HepG2 (cell line): ENCODE results near the gene MAEA. TPM values are rescaled to one million over a fixed set of nuclear protein-coding genes. Genes with fewer than 3 reads are reported as not detected.

Experiments used
- ATAC-seq: fragments of 200-7000 bp; cut with Tn5 transposase; 3 replicates; pipeline ENCODE4 v1.9.1; 2020; ENCODE audit warnings: mild to moderate bottlenecking, moderate library complexity
- BruUV-seq: library from RNA; stranded (reverse); fragments of 400-500 nt; replicated peaks from 2 replicates; lab custom pipeline; 2021; lab: Mats Ljungman, UMichigan
- CTCF ChIA-PET: fragments of 300-600 bp; formaldehyde crosslinking; extraction: SDS; loops from one replicate; lab custom pipeline; 2021; ENCODE audit warnings: low total read pairs, inconsistent platforms, low intra/inter-chr PET ratio; lab: Yijun Ruan, JAX
- POLR2A ChIA-PET: fragments of 350-600 bp; sonication (Branson Sonifier 250); formaldehyde crosslinking; loops from one replicate; lab custom pipeline; 2020; ENCODE audit warnings: antibody characterized with exemption, inconsistent platforms; lab: Yijun Ruan, JAX
- DNase-seq: peaks from one replicate; pipeline ENCODE4 v3.0.0-alpha.2; 2015; ENCODE audit warnings: low spot score
- FAIRE-seq: peaks from 3 replicates; lab custom pipeline; 2011; peaks lifted over from hg19 to GRCh38; lab: Jason Lieb, UNC
- H2AFZ ChIP-seq: one replicate; pipeline ENCODE4 v1.6.1; 2011; ENCODE audit warnings: low read length, inconsistent platforms
- H3K27ac ChIP-seq: fragments of 300-600 bp; 3 replicates; pipeline ENCODE4 v1.8.0; 2011; ENCODE audit warnings: mixed run types, mild to moderate bottlenecking, mixed read lengths, low read length, inconsistent platforms; ENCODE audit not compliant: insufficient read depth; ENCODE audit errors: extremely low read length
- H3K27me3 ChIP-seq, 2 experiments: fragments of 200-600 bp in 1 of 2; 2 replicates in 1 of 2; 3 replicates in 1 of 2; pipeline versions ENCODE4 v1.6.0 to v1.8.0; 2011; ENCODE audit warnings: low read length in 2 of 2, mild to moderate bottlenecking in 2 of 2, moderate library complexity in 2 of 2, inconsistent platforms in 1 of 2; ENCODE audit not compliant: insufficient read depth in 2 of 2, control insufficient read depth in 1 of 2
- H3K36me3 ChIP-seq, 2 experiments: fragments of 200-600 bp in 1 of 2; replicated peaks in 1 of 2; 2 replicates in 1 of 2; 3 replicates in 1 of 2; pipeline versions ENCODE4 v1.5.1 to v1.8.0; 2011; ENCODE audit warnings: low read length in 2 of 2, inconsistent platforms in 1 of 2; ENCODE audit not compliant: insufficient read depth in 2 of 2, control insufficient read depth in 1 of 2
- H3K4me1 ChIP-seq: 2 replicates; pipeline ENCODE4 v1.5.1; 2012; ENCODE audit warnings: low read length, inconsistent platforms; ENCODE audit not compliant: insufficient read depth
- H3K4me2 ChIP-seq: 2 replicates; pipeline ENCODE4 v1.6.0; 2011; ENCODE audit warnings: low read depth, low read length, inconsistent platforms
- H3K4me3 ChIP-seq, 3 experiments: fragments of 200-600 bp in 1 of 3; sonication (generic), shearing (Covaris generic) in 1 of 3; replicated peaks in 1 of 3; 2 replicates each; pipeline ENCODE4 v1.5.1; 2011 to 2016; ENCODE audit warnings: low read length in 3 of 3, inconsistent platforms in 2 of 3, low read depth in 2 of 3, mild to moderate bottlenecking in 2 of 3, control low read depth in 1 of 3, mixed read lengths in 1 of 3; ENCODE audit not compliant: insufficient read depth in 1 of 3
- H3K79me2 ChIP-seq: one replicate; pipeline ENCODE4 v1.6.1; 2011; ENCODE audit warnings: low read length, inconsistent platforms; ENCODE audit not compliant: insufficient read depth
- H3K9ac ChIP-seq: 2 replicates; pipeline ENCODE4 v1.6.0; 2011; ENCODE audit warnings: mild to moderate bottlenecking, low read depth, low read length, inconsistent platforms; ENCODE audit not compliant: insufficient read depth
- H3K9me3 ChIP-seq: 2 replicates; pipeline ENCODE4 v1.5.1; 2012; ENCODE audit warnings: mild to moderate bottlenecking, low read length
- H4K20me1 ChIP-seq: 2 replicates; pipeline ENCODE4 v1.6.0; 2011; ENCODE audit warnings: inconsistent platforms, mild to moderate bottlenecking, low read length, moderate library complexity; ENCODE audit not compliant: insufficient read depth
- AKNA ChIP-seq: sonication (generic); formaldehyde crosslinking; IDR thresholded peaks from 2 replicates; pipeline ENCODE4 v1.4.0; 2020; ENCODE audit warnings: missing genetic modification reagents, borderline replicate concordance
- DBP ChIP-seq: sonication (generic); formaldehyde crosslinking; IDR thresholded peaks from 2 replicates; pipeline ENCODE4 v1.4.0; 2020; ENCODE audit warnings: missing genetic modification reagents; ENCODE audit errors: not compliant biosample characterization
- SIN3B ChIP-seq: fragments of 150-350 bp; IDR thresholded peaks from 2 replicates; pipeline ENCODE4 v1.6.1; 2014; ENCODE audit warnings: low read length
- ZNF205 ChIP-seq: IDR thresholded peaks from 2 replicates; pipeline ENCODE4 v1.6.1; 2018; ENCODE audit warnings: missing biosample characterization, missing genetic modification reagents
- ZNF432 ChIP-seq: sonication (generic); formaldehyde crosslinking; IDR thresholded peaks from 2 replicates; pipeline ENCODE4 v1.5.0; 2020; ENCODE audit warnings: missing genetic modification reagents, mild to moderate bottlenecking, borderline replicate concordance
- ZNF44 ChIP-seq: sonication (generic); formaldehyde crosslinking; IDR thresholded peaks from 2 replicates; pipeline ENCODE4 v1.5.1; 2020; ENCODE audit warnings: mild to moderate bottlenecking, missing genetic modification reagents
- ZNF580 ChIP-seq: IDR thresholded peaks from 2 replicates; pipeline ENCODE4 v1.6.1; 2016; ENCODE audit warnings: low read depth, borderline replicate concordance
- WGBS: methylation state at CpG from one replicate; pipeline ENCODE4 v1.1.6; 2017; ENCODE audit warnings: low lambda C conversion rate; 5-methylcytosine and 5-hydroxymethylcytosine counted together
- in situ Hi-C: cut with HindIII; loops from 2 replicates; pipeline ENCODE4 v1.10.0; 2017; ENCODE audit warnings: low pct_unique_long_range_greater_than_20kb; ENCODE audit not compliant: extremely low pct_ligation_motif_present
- intact Hi-C: fragments of 100-400 bp; cut with micrococcal nuclease; formaldehyde crosslinking; loops from one replicate; pipeline ENCODE4 v1.10.0; 2022; ENCODE audit not compliant: unreplicated experiment
- polyA plus RNA-seq, 8 experiments: library from polyadenylated mRNA; depleted of rRNA in 3 of 8; stranded (reverse) in 7 of 8; unstranded in 1 of 8; fragments of >200 nt; fragmentation: Illumina TruSeq in 4 of 8; extraction: Trizol in 4 of 8; gene quantifications; 2 replicates each; pipeline versions ENCODE4 v1.2.1 to v1.2.3, GENCODE V29; 2011 to 2016; ENCODE audit warnings: low read depth in 4 of 8, missing spikeins in 1 of 8, mixed read lengths in 1 of 8; ENCODE audit not compliant: insufficient read depth in 1 of 8
- total RNA-seq, 5 experiments: library from RNA; depleted of rRNA; stranded (reverse); fragments of >200 nt; fragmentation: Illumina TruSeq; extraction: Trizol; gene quantifications; 2 replicates each; pipeline ENCODE4 v1.2.3, GENCODE V29; 2016; ENCODE audit warnings: low read depth in 1 of 5

Gene MAEA
- total and polyA plus RNA-seq, 2 of the 13 experiments (the other 11 are each of a cell fraction or from before 2014, with no cell fraction given), result 52.0 to 57.1 TPM

- no peak for TF ChIP-seq ZNF432 (CRISPR knock-in tag)
- no peak for TF ChIP-seq ZNF205
Observed at GRCh38 chr4:1326751-1327525, 37.2 kb downstream of the MAEA start (continued).

GRCh38 chr4:1327526-1328266 lies 38.0 kb downstream of the MAEA start:
- Histone ChIP-seq H3K27me3 (no peaks in the 10 kb centered on the region), H3K4me2 (no peak overlapping the region), H3K4me3 (no peak overlapping the region), H4K20me1 (0 out of 2 replicates have a peak, but pooled peaks cover 4% of the 10 kb centered on the region), H3K36me3 (peaks cover 32 to 54% of the 10 kb centered on the region in 2 experiments; a peak in 4 of 5 replicates), H2AFZ (no peak overlapping the region), H3K9me3 (no peaks in the 10 kb centered on the region), H3K27ac (no peak overlapping the region), H3K79me2 (no peaks in the 10 kb centered on the region), H3K9ac (no peak overlapping the region), H3K4me1 (no peaks in the 10 kb centered on the region)
- no peak for ATAC-seq
- FAIRE-seq, result no peak
- BruUV-seq, result no TSS peak
- ChIA-PET POLR2A (no interaction called here), CTCF (no interaction called here)
- DNase-seq, result no peak
- 97% methylated on average over 22 of the region's 33 CpGs for WGBS
- intact Hi-C loops (no loop called here), in situ Hi-C loops (no loop called here)
- TF ChIP-seq ZNF580 (no peak), DBP (CRISPR knock-in tag) (no peak), ZNF44 (CRISPR knock-in tag) (no peak), AKNA (CRISPR knock-in tag) (no peak), SIN3B (no peak)
